HepG2 (cell line): ENCODE results near the gene ZNF655. TPM values are rescaled to one million over a fixed set of nuclear protein-coding genes. Genes with fewer than 3 reads are reported as not detected.
A peak's percentile ranks its signal among the peaks of the same experiment; 100 is the strongest.

Source experiments
- ATAC-seq: fragments of 200-7000 bp; cut with Tn5 transposase; 3 replicates; pipeline ENCODE4 v1.9.1; 2020; ENCODE audit warnings: mild to moderate bottlenecking, moderate library complexity
- BruUV-seq: library from RNA; stranded (reverse); fragments of 400-500 nt; replicated peaks from 2 replicates; lab custom pipeline; 2021; lab: Mats Ljungman, UMichigan
- CTCF ChIA-PET: fragments of 300-600 bp; formaldehyde crosslinking; extraction: SDS; loops from one replicate; lab custom pipeline; 2021; ENCODE audit warnings: low total read pairs, inconsistent platforms, low intra/inter-chr PET ratio; lab: Yijun Ruan, JAX
- POLR2A ChIA-PET: fragments of 350-600 bp; sonication (Branson Sonifier 250); formaldehyde crosslinking; loops from one replicate; lab custom pipeline; 2020; ENCODE audit warnings: antibody characterized with exemption, inconsistent platforms; lab: Yijun Ruan, JAX
- DNase-seq: peaks from one replicate; pipeline ENCODE4 v3.0.0-alpha.2; 2015; ENCODE audit warnings: low spot score
- FAIRE-seq: peaks from 3 replicates; lab custom pipeline; 2011; peaks lifted over from hg19 to GRCh38; lab: Jason Lieb, UNC
- H2AFZ ChIP-seq: one replicate; pipeline ENCODE4 v1.6.1; 2011; ENCODE audit warnings: low read length, inconsistent platforms
- H3K27ac ChIP-seq: fragments of 300-600 bp; 3 replicates; pipeline ENCODE4 v1.8.0; 2011; ENCODE audit warnings: mixed run types, mild to moderate bottlenecking, mixed read lengths, low read length, inconsistent platforms; ENCODE audit not compliant: insufficient read depth; ENCODE audit errors: extremely low read length
- H3K27me3 ChIP-seq, 2 experiments: fragments of 200-600 bp in 1 of 2; 2 replicates in 1 of 2; 3 replicates in 1 of 2; pipeline versions ENCODE4 v1.6.0 to v1.8.0; 2011; ENCODE audit warnings: low read length in 2 of 2, mild to moderate bottlenecking in 2 of 2, moderate library complexity in 2 of 2, inconsistent platforms in 1 of 2; ENCODE audit not compliant: insufficient read depth in 2 of 2, control insufficient read depth in 1 of 2
- H3K36me3 ChIP-seq, 2 experiments: fragments of 200-600 bp in 1 of 2; replicated peaks in 1 of 2; 2 replicates in 1 of 2; 3 replicates in 1 of 2; pipeline versions ENCODE4 v1.5.1 to v1.8.0; 2011; ENCODE audit warnings: low read length in 2 of 2, inconsistent platforms in 1 of 2; ENCODE audit not compliant: insufficient read depth in 2 of 2, control insufficient read depth in 1 of 2
- H3K4me1 ChIP-seq: 2 replicates; pipeline ENCODE4 v1.5.1; 2012; ENCODE audit warnings: low read length, inconsistent platforms; ENCODE audit not compliant: insufficient read depth
- H3K4me2 ChIP-seq: 2 replicates; pipeline ENCODE4 v1.6.0; 2011; ENCODE audit warnings: low read depth, low read length, inconsistent platforms
- H3K4me3 ChIP-seq, 3 experiments: fragments of 200-600 bp in 1 of 3; sonication (generic), shearing (Covaris generic) in 1 of 3; replicated peaks in 1 of 3; 2 replicates each; pipeline ENCODE4 v1.5.1; 2011 to 2016; ENCODE audit warnings: low read length in 3 of 3, inconsistent platforms in 2 of 3, low read depth in 2 of 3, mild to moderate bottlenecking in 2 of 3, control low read depth in 1 of 3, mixed read lengths in 1 of 3; ENCODE audit not compliant: insufficient read depth in 1 of 3
- H3K79me2 ChIP-seq: one replicate; pipeline ENCODE4 v1.6.1; 2011; ENCODE audit warnings: low read length, inconsistent platforms; ENCODE audit not compliant: insufficient read depth
- H3K9ac ChIP-seq: 2 replicates; pipeline ENCODE4 v1.6.0; 2011; ENCODE audit warnings: mild to moderate bottlenecking, low read depth, low read length, inconsistent platforms; ENCODE audit not compliant: insufficient read depth
- H3K9me3 ChIP-seq: 2 replicates; pipeline ENCODE4 v1.5.1; 2012; ENCODE audit warnings: mild to moderate bottlenecking, low read length
- H4K20me1 ChIP-seq: 2 replicates; pipeline ENCODE4 v1.6.0; 2011; ENCODE audit warnings: inconsistent platforms, mild to moderate bottlenecking, low read length, moderate library complexity; ENCODE audit not compliant: insufficient read depth
- BATF2 ChIP-seq: sonication (generic); formaldehyde crosslinking; IDR thresholded peaks from 2 replicates; pipeline ENCODE4 v1.8.0; 2022; ENCODE audit warnings: mild to moderate bottlenecking, missing genetic modification reagents, moderate library complexity
- DNMT3B ChIP-seq: conservative IDR thresholded peaks from 2 replicates; pipeline ENCODE4 v1.6.1; 2016; ENCODE audit warnings: missing biosample characterization, control low read depth
- GLMP ChIP-seq: sonication (generic); formaldehyde crosslinking; IDR thresholded peaks from 2 replicates; pipeline ENCODE4 v1.9.0; 2021; ENCODE audit warnings: missing genetic modification reagents, mild to moderate bottlenecking, borderline replicate concordance
- PLSCR1 ChIP-seq: sonication (generic); formaldehyde crosslinking; IDR thresholded peaks from 2 replicates; pipeline ENCODE4 v1.5.0; 2020; ENCODE audit warnings: missing genetic modification reagents, mild to moderate bottlenecking, borderline replicate concordance
- XBP1 ChIP-seq: sonication (generic); formaldehyde crosslinking; IDR thresholded peaks from 2 replicates; pipeline ENCODE4 v1.5.0; 2020; ENCODE audit warnings: missing genetic modification reagents
- ZBTB33 ChIP-seq: sonication (generic); formaldehyde crosslinking; IDR thresholded peaks from 2 replicates; pipeline ENCODE4 v1.4.0; 2020; ENCODE audit warnings: missing genetic modification reagents
- ZEB1 ChIP-seq: IDR thresholded peaks from 2 replicates; pipeline ENCODE4 v1.6.1; 2012; ENCODE audit warnings: mild to moderate bottlenecking, low read depth, inconsistent platforms; ENCODE audit not compliant: insufficient replicate concordance
- ZNF138 ChIP-seq: sonication (generic); formaldehyde crosslinking; IDR thresholded peaks from 2 replicates; pipeline ENCODE4 v1.5.0; 2020; ENCODE audit warnings: mild to moderate bottlenecking, low read depth, missing genetic modification reagents
- WGBS: methylation state at CpG from one replicate; pipeline ENCODE4 v1.1.6; 2017; ENCODE audit warnings: low lambda C conversion rate; 5-methylcytosine and 5-hydroxymethylcytosine counted together
- in situ Hi-C: cut with HindIII; loops from 2 replicates; pipeline ENCODE4 v1.10.0; 2017; ENCODE audit warnings: low pct_unique_long_range_greater_than_20kb; ENCODE audit not compliant: extremely low pct_ligation_motif_present
- intact Hi-C: fragments of 100-400 bp; cut with micrococcal nuclease; formaldehyde crosslinking; loops from one replicate; pipeline ENCODE4 v1.10.0; 2022; ENCODE audit not compliant: unreplicated experiment
- polyA plus RNA-seq, 8 experiments: library from polyadenylated mRNA; depleted of rRNA in 3 of 8; stranded (reverse) in 7 of 8; unstranded in 1 of 8; fragments of >200 nt; fragmentation: Illumina TruSeq in 4 of 8; extraction: Trizol in 4 of 8; gene quantifications; 2 replicates each; pipeline versions ENCODE4 v1.2.1 to v1.2.3, GENCODE V29; 2011 to 2016; ENCODE audit warnings: low read depth in 4 of 8, missing spikeins in 1 of 8, mixed read lengths in 1 of 8; ENCODE audit not compliant: insufficient read depth in 1 of 8
- total RNA-seq, 5 experiments: library from RNA; depleted of rRNA; stranded (reverse); fragments of >200 nt; fragmentation: Illumina TruSeq; extraction: Trizol; gene quantifications; 2 replicates each; pipeline ENCODE4 v1.2.3, GENCODE V29; 2016; ENCODE audit warnings: low read depth in 1 of 5

ZNF655 gene
- total and polyA plus RNA-seq, 2 of the 13 experiments (the other 11 are each of a cell fraction or from before 2014, with no cell fraction given), result 53.4 to 75.6 TPM

- FAIRE-seq, result no peak
- H3K27me3 ChIP-seq, result no peaks in the 10 kb centered on the region; a peak in 1 of 5 replicates
- POLR2A ChIA-PET, result interaction anchor here (1.0 to 2.9 kb wide), 18 partner anchors 13 to 388 kb away, joined by 3 to 23 read pairs (median 5); partner anchors contain the start of genes ATP5MF, AZGP1, TRIM4 and ZKSCAN5
- peak overlapping the region; percentile 45 for H2AFZ ChIP-seq
- peaks cover 27% of the 10 kb centered on the region for H3K79me2 ChIP-seq
- TF ChIP-seq ZNF138 (CRISPR knock-in tag) (no peak), ZEB1 (peak; percentile 6), DNMT3B (no peak), BATF2 (CRISPR knock-in tag) (0 out of 2 replicates have a peak, but pooled peaks have one; percentile 19), GLMP (CRISPR knock-in tag) (no peak), XBP1 (no peak), ZBTB33 (CRISPR knock-in tag) (peak; percentile 90), PLSCR1 (no peak)
- H3K4me2 ChIP-seq, result peak overlapping the region; percentile 97
- H3K36me3 ChIP-seq, result peaks cover 12 to 27% of the 10 kb centered on the region in 2 experiments
- CTCF ChIA-PET, result no interaction called here
- no peak for DNase-seq
- in situ Hi-C loops, result no loop called here
- H3K4me1 ChIP-seq, result peaks cover 25% of the 10 kb centered on the region
- 89% methylated on average over 5 of the region's 5 CpGs for WGBS
- no TSS peak for BruUV-seq
- H3K4me3 ChIP-seq, result peak overlapping the region; percentile 93 to 98 (median 96); a peak in 5 of 6 replicates
- H3K9me3 ChIP-seq, result no peaks in the 10 kb centered on the region
- peak overlapping the region; percentile 96 for H3K27ac ChIP-seq
- intact Hi-C loops, result loop anchor here (1.0 to 2.0 kb wide), 2 partner anchors 14 to 57 kb away; partner anchors contain the start of gene ZNF655
- H3K9ac ChIP-seq, result peak overlapping the region; percentile 99
- ATAC-seq, result no peak
- H4K20me1 ChIP-seq, result no peaks in the 10 kb centered on the region
Observed at GRCh38 chr7:99615989-99616358, 57.5 kb downstream of the ZNF655 start.
